CD1c-positive myeloid dendritic cell (primary cell): ENCODE measurements around the gene GTF2H1.
"Not testable (repeated sequence)": the region's sequence is repeated elsewhere in the genome, so short reads cannot be mapped to it uniquely, and the experiment has no call there.

Experiments used
- DNase-seq: peaks from one replicate; pipeline ENCODE4 v3.0.0-alpha.2; 2016; ENCODE audit errors: extremely low spot score

The GTF2H1 gene

GRCh38 chr11:18375941-18376340, 53.6 kb downstream of the GTF2H1 start:
- DNase-seq: no peak

GRCh38 chr11:18379201-18379600, 56.8 kb downstream of the GTF2H1 start:
- no peak for DNase-seq

- peak; percentile 88 for DNase-seq
Measured at GRCh38 chr11:18383388-18384156, 61.2 kb downstream of the GTF2H1 start.

GRCh38 chr11:18384157-18384641, 61.8 kb downstream of the GTF2H1 start:
- DNase-seq: peak; percentile 51

GRCh38 chr11:18390088-18390487, 67.7 kb downstream of the GTF2H1 start:
- DNase-seq: no peak

- no peak for DNase-seq
Measured at GRCh38 chr11:18392434-18393321, 70.3 kb downstream of the GTF2H1 start.

GRCh38 chr11:18393581-18394274, 71.4 kb downstream of the GTF2H1 start:
- DNase-seq: no peak

- DNase-seq: peak; percentile 98
Measured at GRCh38 chr11:18394275-18394927, 72.0 kb downstream of the GTF2H1 start, which contains the start of gene LDHA. Gene LDHA, plus strand, starts transcription at chr11:18394563. Its CDS starts 2,280 bp downstream, at chr11:18396843.

GRCh38 chr11:18394928-18395734, 72.8 kb downstream of the GTF2H1 start:
- DNase-seq: peak; percentile 12

- DNase-seq: peak; percentile 99
Measured at GRCh38 chr11:18395735-18396504, 73.6 kb downstream of the GTF2H1 start.

GRCh38 chr11:18397921-18398320, 75.6 kb downstream of the GTF2H1 start:
- no peak for DNase-seq

GRCh38 chr11:18401077-18401476, 78.7 kb downstream of the GTF2H1 start:
- not testable (repeated sequence) for DNase-seq

- no peak for DNase-seq
Measured at GRCh38 chr11:18404062-18404461, 81.7 kb downstream of the GTF2H1 start.

- DNase-seq: not testable (repeated sequence)
Measured at GRCh38 chr11:18407400-18407799, 85.0 kb downstream of the GTF2H1 start.

- DNase-seq: no peak
Measured at GRCh38 chr11:18408558-18409291, 86.4 kb downstream of the GTF2H1 start.

GRCh38 chr11:18416459-18416858, 94.1 kb downstream of the GTF2H1 start:
- DNase-seq: no peak
